ENCODE measurements around the gene SEC22C. TPM values are rescaled to one million over a fixed set of nuclear protein-coding genes. Genes with fewer than 3 reads are reported as not detected.
"Not testable (repeated sequence)": the region's sequence is repeated elsewhere in the genome, so short reads cannot be mapped to it uniquely, and the experiment has no call there.

The SEC22C gene
- polyA plus RNA-seq, 1 experiment = 33.0 TPM

- Histone ChIP-seq H3K27ac (ENCODE audit: low read depth, low read length) (peak overlapping the region; percentile 90), H3K4me3 (ENCODE audit: low read depth, low read length) (peak overlapping the region; percentile 85), H3K9me3 (ENCODE audit: control insufficient read depth, insufficient read depth, low read length) (peaks cover 2% of the 10 kb centered on the region; the same call in 1 of the 2 replicates), H3K27me3 (ENCODE audit: control insufficient read depth, insufficient read depth, low read length) (no peaks in the 10 kb centered on the region)
- POLR2A ChIA-PET = interaction anchor here (0.7 to 2.0 kb wide), 6 partner anchors 10 to 100 kb away, joined by 3 to 18 read pairs (median 7); partner anchors contain the start of genes SEC22C and SS18L2
- peak; percentile 33 for DNase-seq (ENCODE audit: low read depth, low spot score)
- TF ChIP-seq, protein P1, sequence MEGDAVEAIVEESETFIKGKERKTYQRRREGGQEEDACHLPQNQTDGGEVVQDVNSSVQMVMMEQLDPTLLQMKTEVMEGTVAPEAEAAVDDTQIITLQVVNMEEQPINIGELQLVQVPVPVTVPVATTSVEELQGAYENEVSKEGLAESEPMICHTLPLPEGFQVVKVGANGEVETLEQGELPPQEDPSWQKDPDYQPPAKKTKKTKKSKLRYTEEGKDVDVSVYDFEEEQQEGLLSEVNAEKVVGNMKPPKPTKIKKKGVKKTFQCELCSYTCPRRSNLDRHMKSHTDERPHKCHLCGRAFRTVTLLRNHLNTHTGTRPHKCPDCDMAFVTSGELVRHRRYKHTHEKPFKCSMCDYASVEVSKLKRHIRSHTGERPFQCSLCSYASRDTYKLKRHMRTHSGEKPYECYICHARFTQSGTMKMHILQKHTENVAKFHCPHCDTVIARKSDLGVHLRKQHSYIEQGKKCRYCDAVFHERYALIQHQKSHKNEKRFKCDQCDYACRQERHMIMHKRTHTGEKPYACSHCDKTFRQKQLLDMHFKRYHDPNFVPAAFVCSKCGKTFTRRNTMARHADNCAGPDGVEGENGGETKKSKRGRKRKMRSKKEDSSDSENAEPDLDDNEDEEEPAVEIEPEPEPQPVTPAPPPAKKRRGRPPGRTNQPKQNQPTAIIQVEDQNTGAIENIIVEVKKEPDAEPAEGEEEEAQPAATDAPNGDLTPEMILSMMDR (IDR thresholded peaks at IDR 0.05; ENCODE audit: low read depth, low read length) = 0 out of 2 replicates have a peak, but pooled peaks have one; percentile 2
- CTCF ChIA-PET = interaction anchor here (0.9 to 2.8 kb wide), 9 partner anchors 10 to 230 kb away, joined by 3 to 14 read pairs (median 4); partner anchors contain the start of gene SS18L2
Observed at GRCh38 chr3:42600958-42601675, 19.4 kb upstream of the SEC22C start.

DNA sequence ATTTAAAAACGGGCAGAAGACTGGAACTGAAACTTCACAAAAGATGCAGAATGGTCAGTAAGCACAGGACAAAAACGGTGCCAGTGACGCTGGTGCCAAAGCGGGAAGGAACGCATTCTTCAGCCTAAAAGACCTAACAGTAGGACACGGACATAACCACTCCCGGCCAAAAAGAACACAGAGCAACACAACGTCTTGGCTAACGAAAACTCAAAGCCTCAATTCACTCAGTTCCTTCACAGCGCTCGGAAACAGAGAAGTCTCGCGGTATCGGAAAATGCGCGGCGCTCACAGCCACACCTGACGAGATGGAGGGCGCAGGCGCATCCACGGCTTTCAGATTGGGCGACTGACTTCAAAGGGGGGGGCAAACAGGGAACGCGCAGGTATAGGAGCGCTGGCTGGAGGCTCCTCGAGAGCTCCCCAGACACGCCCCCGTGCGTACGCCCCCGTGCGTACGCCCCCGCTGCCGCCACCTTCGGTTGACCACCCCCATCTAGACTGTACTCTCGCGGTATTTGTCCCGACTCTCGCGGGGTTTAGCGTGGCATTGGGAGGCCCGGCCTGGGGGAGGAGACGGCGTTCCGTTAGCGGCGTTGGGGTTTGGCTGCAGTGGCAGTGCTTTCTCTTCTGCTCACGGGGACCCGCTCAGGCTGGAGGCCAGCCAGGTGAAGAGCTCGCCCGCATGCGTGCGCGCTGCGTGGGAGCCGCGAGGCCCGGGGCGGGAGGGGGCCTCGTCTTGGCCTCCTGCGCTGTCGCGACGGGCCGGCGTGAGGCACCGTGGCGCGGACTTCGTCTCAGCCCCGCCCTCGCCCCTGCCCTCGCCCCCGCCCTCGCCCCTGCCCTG lies 18.6 kb upstream of the SEC22C start, which contains the start of gene NKTR:
Gene NKTR, plus strand, starts transcription at position 576 of the 847 bp plus-strand sequence. CDS start 321 bp downstream, outside the sequence.
- Histone ChIP-seq H3K27ac (ENCODE audit: low read depth, low read length) (peak within 1 kb of the TSS; percentile 90), H3K4me3 (ENCODE audit: low read depth, low read length) (peak within 1 kb of the TSS; percentile 85), H3K9me3 (ENCODE audit: control insufficient read depth, insufficient read depth, low read length) (peaks cover 2% of the 10 kb centered on the region; the same call in 1 of the 2 replicates), H3K27me3 (ENCODE audit: control insufficient read depth, insufficient read depth, low read length) (no peaks in the 10 kb centered on the region)
- ChIA-PET POLR2A (interaction anchor here (0.6 to 2.0 kb wide), 11 partner anchors 9 to 1273 kb away, joined by 3 to 18 read pairs (median 5); partner anchors contain the start of genes SEC22C and SS18L2), CTCF (interaction anchor here (0.6 to 1.9 kb wide), 7 partner anchors 9 to 243 kb away, joined by 3 to 8 read pairs (median 4); partner anchors contain the start of gene SS18L2)
- TF ChIP-seq, protein P1 (IDR thresholded peaks at IDR 0.05; ENCODE audit: low read depth, low read length) = no peak
- DNase-seq (ENCODE audit: low read depth, low spot score) = peak; percentile 97

GRCh38 chr3:42597098-42597497 lies 15.3 kb upstream of the SEC22C start:
- H3K27me3 ChIP-seq (ENCODE audit: control insufficient read depth, insufficient read depth, low read length); H3K27ac ChIP-seq (ENCODE audit: low read depth, low read length); POLR2A ChIA-PET; DNase-seq (ENCODE audit: low read depth, low spot score); H3K4me3 ChIP-seq (ENCODE audit: low read depth, low read length); H3K9me3 ChIP-seq (ENCODE audit: control insufficient read depth, insufficient read depth, low read length): not testable (repeated sequence)
- CTCF ChIA-PET = interaction anchor here (0.7 kb wide), 2 partner anchors 203 to 242 kb away, joined by 3 to 4 read pairs; no protein-coding TSS in a partner anchor

DNA sequence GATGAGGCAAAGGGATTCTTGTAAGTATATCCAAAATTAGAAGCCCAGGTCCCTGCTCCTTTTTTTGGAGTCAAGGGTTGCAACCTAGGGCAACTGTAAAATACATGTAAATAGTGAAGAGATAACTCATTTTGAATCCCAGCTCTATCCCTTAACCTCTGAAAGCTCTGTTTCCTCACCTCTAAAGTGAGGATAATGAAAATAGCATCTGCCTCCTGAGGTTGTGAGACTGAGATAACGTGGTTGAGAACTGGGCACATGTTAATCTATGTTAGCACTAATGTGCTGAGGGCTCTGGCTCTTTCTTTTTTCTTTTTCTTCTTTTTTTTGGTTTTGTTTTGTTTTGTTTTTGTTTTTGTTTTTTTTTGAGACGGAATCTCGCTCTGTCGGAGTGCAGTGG lies 13.9 kb upstream of the SEC22C start:
- DNase-seq (ENCODE audit: low read depth, low spot score) = no peak
- Histone ChIP-seq H3K4me3 (ENCODE audit: low read depth, low read length) (no peak overlapping the region), H3K9me3 (ENCODE audit: control insufficient read depth, insufficient read depth, low read length) (no peaks in the 10 kb centered on the region), H3K27ac (ENCODE audit: low read depth, low read length) (no peak overlapping the region), H3K27me3 (ENCODE audit: control insufficient read depth, insufficient read depth, low read length) (no peaks in the 10 kb centered on the region)
- TF ChIP-seq, protein P1 (IDR thresholded peaks at IDR 0.05; ENCODE audit: low read depth, low read length) = no peak
- CTCF ChIA-PET = no interaction called here
- POLR2A ChIA-PET = no interaction called here

DNA sequence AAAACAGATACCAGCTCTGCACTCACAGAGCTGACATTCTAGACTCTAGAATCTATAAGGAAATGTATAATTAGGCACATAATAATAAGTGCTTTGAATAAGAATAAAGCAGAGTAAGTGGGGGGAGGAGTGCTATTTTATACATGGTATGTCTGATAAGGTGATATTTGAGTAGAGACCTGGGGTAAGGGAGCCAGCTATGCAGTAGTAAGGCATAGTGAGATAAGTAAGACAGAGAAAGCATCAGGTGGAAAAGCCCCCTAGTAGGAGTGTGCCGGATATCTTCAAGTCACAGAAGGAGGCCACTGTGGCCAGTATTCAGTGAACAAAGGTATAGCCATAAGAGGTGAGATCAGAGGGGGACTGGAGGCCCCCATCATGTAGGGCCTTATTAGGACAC lies 11.9 kb upstream of the SEC22C start:
- Histone ChIP-seq H3K9me3 (ENCODE audit: control insufficient read depth, insufficient read depth, low read length) (no peaks in the 10 kb centered on the region), H3K27ac (ENCODE audit: low read depth, low read length) (no peak overlapping the region), H3K4me3 (ENCODE audit: low read depth, low read length) (no peak overlapping the region), H3K27me3 (ENCODE audit: control insufficient read depth, insufficient read depth, low read length) (no peaks in the 10 kb centered on the region)
- ChIA-PET CTCF (interaction anchor here (1.1 kb wide), 1 partner anchor 46 kb away, joined by 3 read pairs; no protein-coding TSS in a partner anchor), POLR2A (no interaction called here)
- TF ChIP-seq, protein P1 (IDR thresholded peaks at IDR 0.05; ENCODE audit: low read depth, low read length) = no peak
- DNase-seq (ENCODE audit: low read depth, low spot score) = no peak
